Liver (tissue), 3 donors: ENCODE results near the gene ATP8B3.

Source experiments
- CTCF ChIP-seq: fragments of 150-350 bp; IDR thresholded peaks from 2 replicates; pipeline ENCODE4 v1.5.1; 2017; ENCODE audit warnings: improper control_type of control experiment, low read depth, low read length; ENCODE audit not compliant: missing input control
- EGR1 ChIP-seq, 2 donors: IDR thresholded peaks; 2 replicates each; pipeline ENCODE4 v1.6.1; 2016 to 2018; ENCODE audit warnings: antibody characterized with exemption in 2 of 2, low read depth in 2 of 2
- HNF4A ChIP-seq, 2 donors: conservative IDR thresholded peaks; 2 replicates each; pipeline ENCODE4 v1.6.1; 2016; ENCODE audit warnings: antibody characterized with exemption in 2 of 2, mild to moderate bottlenecking in 2 of 2
- JUND ChIP-seq, 2 donors: IDR thresholded peaks; 2 replicates each; pipeline ENCODE4 v1.6.1; 2016; ENCODE audit warnings: antibody characterized with exemption in 2 of 2
- RAD21 ChIP-seq, 2 donors: IDR thresholded peaks; 2 replicates each; pipeline ENCODE4 v1.6.1; 2016; ENCODE audit warnings: antibody characterized with exemption in 2 of 2, mild to moderate bottlenecking in 2 of 2
- RXRA ChIP-seq, 2 donors: IDR thresholded peaks; 2 replicates each; pipeline ENCODE4 v1.6.1; 2017 to 2018; ENCODE audit warnings: antibody characterized with exemption in 2 of 2, mild to moderate bottlenecking in 1 of 2
- SP1 ChIP-seq: IDR thresholded peaks from 2 replicates; pipeline ENCODE4 v1.6.1; 2018; ENCODE audit warnings: antibody characterized with exemption, mild to moderate bottlenecking
- TAF1 ChIP-seq: conservative IDR thresholded peaks from 2 replicates; pipeline ENCODE4 v1.6.1; 2016; ENCODE audit warnings: antibody characterized with exemption, mild to moderate bottlenecking
- YY1 ChIP-seq: IDR thresholded peaks from 2 replicates; pipeline ENCODE4 v1.6.1; 2016; ENCODE audit warnings: antibody characterized with exemption, mild to moderate bottlenecking
- TF ChIP-seq, protein P1 (sequence below): IDR thresholded peaks from 2 replicates; pipeline ENCODE4 v1.6.1; 2016; ENCODE audit warnings: antibody characterized with exemption
- donor health status: healthy.
- donor health status: healthy.

GRCh38 chr19:1811472-1811894, 593 bp downstream of the ATP8B3 start:
- TF ChIP-seq JUND (IDR thresholded peaks at IDR 0.05): no peak
- TF ChIP-seq CTCF: no peak
- TF ChIP-seq TAF1: no peak
- TF ChIP-seq, protein P1, sequence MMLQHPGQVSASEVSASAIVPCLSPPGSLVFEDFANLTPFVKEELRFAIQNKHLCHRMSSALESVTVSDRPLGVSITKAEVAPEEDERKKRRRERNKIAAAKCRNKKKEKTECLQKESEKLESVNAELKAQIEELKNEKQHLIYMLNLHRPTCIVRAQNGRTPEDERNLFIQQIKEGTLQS: no peak
- TF ChIP-seq YY1: no peak
- no peak for TF ChIP-seq RAD21 (IDR thresholded peaks at IDR 0.05)
- no peak for TF ChIP-seq HNF4A (conservative IDR thresholded peaks at IDR 0.05)
- TF ChIP-seq SP1: no peak
- TF ChIP-seq EGR1 (IDR thresholded peaks at IDR 0.05; ENCODE audit: low read depth in 2 of 2): no peak
- TF ChIP-seq RXRA (IDR thresholded peaks at IDR 0.05): no peak
